Heart right ventricle (tissue), 16 donors: ENCODE measurements around the gene FRAS1. TPM values are rescaled to one million over a fixed set of nuclear protein-coding genes. Genes with fewer than 3 reads are reported as not detected.
A peak's percentile ranks its signal among the peaks of the same experiment; 100 is the strongest.

Source experiments
- ATAC-seq, 8 donors: fragments of 200-7000 bp; cut with Tn5 transposase; one replicate each; pipeline ENCODE4 v1.9.1; 2020; ENCODE audit warnings: mild to moderate bottlenecking in 8 of 8, moderate library complexity in 8 of 8, moderate number of reproducible peaks in 1 of 8
- DNase-seq, 2 donors: peaks; one replicate each; pipeline ENCODE4 v3.0.0-alpha.2; 2020
- H3K27ac ChIP-seq, 10 donors: fragments of 200-600 bp; sonication (generic) in 2 of 10; one replicate each; pipeline versions ENCODE4 v1.5.0 to v1.8.0; 2020 to 2022; ENCODE audit warnings: mild to moderate bottlenecking in 3 of 10
- H3K27me3 ChIP-seq, 7 donors: fragments of 200-600 bp; one replicate each; pipeline ENCODE4 v1.8.0; 2021 to 2022; ENCODE audit warnings: mild to moderate bottlenecking in 2 of 7
- H3K36me3 ChIP-seq, 9 donors: fragments of 200-600 bp; sonication (generic) in 1 of 9; one replicate each; pipeline versions ENCODE4 v1.5.0 to v1.8.0; 2020 to 2022; ENCODE audit warnings: mild to moderate bottlenecking in 2 of 9
- H3K4me1 ChIP-seq, 9 donors: fragments of 200-600 bp; sonication (generic) in 1 of 9; one replicate each; pipeline versions ENCODE4 v1.5.0 to v1.8.0; 2020 to 2022; ENCODE audit warnings: mild to moderate bottlenecking in 4 of 9
- H3K4me3 ChIP-seq, 10 donors: fragments of 200-600 bp; sonication (generic) in 2 of 10; one replicate each; pipeline versions ENCODE4 v1.5.0 to v1.8.0; 2020 to 2022; ENCODE audit warnings: mild to moderate bottlenecking in 7 of 10, moderate library complexity in 2 of 10
- H3K9me3 ChIP-seq, 11 donors: fragments of 200-600 bp in 10 of 11; sonication (generic) in 2 of 11; one replicate each; pipeline versions ENCODE4 v1.5.0 to v1.8.0; 2013 to 2022; ENCODE audit warnings: mild to moderate bottlenecking in 2 of 11, control low read depth in 1 of 11, moderate library complexity in 1 of 11
- CTCF ChIP-seq, 9 donors: fragments of 200-600 bp; sonication (generic) in 2 of 9; IDR thresholded peaks; one replicate each; pipeline versions ENCODE4 v1.5.0 to v1.8.0; 2021 to 2022; ENCODE audit warnings: antibody characterized with exemption in 9 of 9, mild to moderate bottlenecking in 5 of 9, moderate library complexity in 1 of 9
- WGBS, 2 donors: extraction: QIAGEN DNeasy Blood & Tissue Kit; methylation state at CpG; one replicate each; pipeline ENCODE4 v1.1.7; 2013; ENCODE audit warnings: inconsistent platforms in 1 of 2; 5-methylcytosine and 5-hydroxymethylcytosine counted together
- intact Hi-C, 10 donors: fragments of 100-400 bp; cut with DNase I; formaldehyde crosslinking; loops; one replicate each; pipeline versions ENCODE4 v1.11.1 to v1.14.2; 2022
- polyA plus RNA-seq, 2 donors: library from polyadenylated mRNA; stranded (reverse); fragments of 200-250 nt; gene quantifications; one replicate each; pipeline ENCODE4 v1.2.3, GENCODE V29; 2013
- total RNA-seq, 10 donors: library from RNA; stranded (reverse); fragmentation: NEBNext Ultra II Directional in 3 of 10; extraction: Animal tissue kit (Norgen Biotek cat#: 25700) in 3 of 10; gene quantifications; one replicate each; pipeline versions ENCODE4 v1.2.1 to v1.2.4, GENCODE V29; 2021 to 2023
- donor health status: Arrhythmogenic right ventricular cardiomyopathy.
- donor health status: ischemic (EF 13 %, LVEDD 7.1; RV severe dilation, severe dysfunction).
- donor health status: healthy with polysubstance abuse.
- donor health status: DM: no; HTN: yes; CAD: no.
- donor health status: DM: no; HTN: no; CAD: no.
- donor health status: ischemic (EF 25% LVEDD 6.9; RV normal size, moderate dysfunction).
- donor health status: ischemic (EF 25% LVEDD 5.7; RV mildly dilated, moderate dysfunction).
- donor health status: healthy.
- donor health status: DM: yes; HTN: yes; CAD: no.
- donor health status: Ischemic cardiomyopathy.
- donor health status: ischemic (EF 35%, LVEDD 5.7; RV mildly dilated, moderate dysfunction).
- donor health status: nonischemic (EF 11% LVEDD 7.7; RV severe dilation, severe dysfunction).
- donor health status: DM: yes; HTN: yes; CAD: no.
- donor health status: PGD.
- donor health status: ischemic (EF 29% LVEDD 5.4; RV normal size, mild dysfunction).
- donor health status: nonischemic (EF 23%, LVEDD 6.1; RV moderate dilation, normal function).

FRAS1 gene
- total and polyA plus RNA-seq, 12 donors = 0.93 to 6.2 (median 3.1) TPM

- Histone ChIP-seq H3K27ac (peak overlapping the region in 7 of 10 donors; percentile 1 to 81 (median 53)), H3K27me3 (no peaks in the 10 kb centered on the region), H3K9me3 (no peaks in the 10 kb centered on the region), H3K4me3 (no peak overlapping the region), H3K36me3 (peaks cover 0 to 45% (median 0%) of the 10 kb centered on the region in 9 donors), H3K4me1 (peaks cover 0 to 38% (median 19%) of the 10 kb centered on the region in 9 donors)
- peak in 7 of 9 donors; percentile 28 to 48 (median 31) for TF ChIP-seq CTCF (IDR thresholded peaks at IDR 0.05)
- 76 to 80% methylated on average over 3 of the region's 3 CpGs for WGBS, 2 donors
- no peak for DNase-seq
- intact Hi-C loops = loop anchor here in 1 of 10 donors (5.0 kb wide), 1 partner anchor 75 kb away; no protein-coding TSS in a partner anchor
- ATAC-seq = peak in 1 of 8 donors; percentile 10
These were observed 535.1 kb downstream of the FRAS1 start for GRCh38 chr4:78592088-78592783.

Other genes starting within 250 kb of the FRAS1 start
- 10 to 100 TPM; 13.8 to 32.2 (median 23.4) TPM for gene CNOT6L, start 238.0 kb upstream of the FRAS1 start, total RNA-seq
- gene CNOT6L, start 238.0 kb upstream of the FRAS1 start, polyA plus RNA-seq = 1 to 10 TPM; 3.2 to 3.5 TPM
- 10 to 100 TPM; 29.1 to 57.6 (median 46.7) TPM for gene MRPL1, start 194.5 kb upstream of the FRAS1 start, total RNA-seq
- gene MRPL1, start 194.5 kb upstream of the FRAS1 start, polyA plus RNA-seq = 10 to 100 TPM; 30.7 to 46.2 TPM